ENCODE data around the gene SIN3B.
"Not testable (repeated sequence)": the region's sequence is repeated elsewhere in the genome, so short reads cannot be mapped to it uniquely, and the experiment has no call there.

SIN3B gene

DNA sequence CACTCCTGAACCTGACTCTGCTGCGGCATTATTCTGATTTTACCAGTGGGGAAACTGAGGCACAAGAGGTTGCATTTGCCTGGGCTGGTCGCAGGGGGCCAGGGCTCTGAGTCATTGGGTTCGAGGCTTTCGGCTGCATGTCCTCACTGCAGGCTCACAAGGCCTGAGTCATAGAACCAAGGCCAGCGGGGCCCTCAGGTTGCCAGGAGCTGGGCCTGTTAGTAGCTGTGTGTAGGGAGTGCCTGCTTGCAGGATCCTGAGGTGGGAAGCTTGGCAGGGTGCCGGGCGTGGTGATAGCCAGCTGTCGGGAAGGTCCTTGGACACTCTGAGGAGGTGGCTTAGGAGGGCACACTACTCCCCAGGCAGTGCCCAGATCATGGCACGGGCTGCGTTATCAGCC is 38.0 kb downstream of the SIN3B start:
- no peak for DNase-seq (ENCODE audit: low read depth in 2 of 2)

DNA sequence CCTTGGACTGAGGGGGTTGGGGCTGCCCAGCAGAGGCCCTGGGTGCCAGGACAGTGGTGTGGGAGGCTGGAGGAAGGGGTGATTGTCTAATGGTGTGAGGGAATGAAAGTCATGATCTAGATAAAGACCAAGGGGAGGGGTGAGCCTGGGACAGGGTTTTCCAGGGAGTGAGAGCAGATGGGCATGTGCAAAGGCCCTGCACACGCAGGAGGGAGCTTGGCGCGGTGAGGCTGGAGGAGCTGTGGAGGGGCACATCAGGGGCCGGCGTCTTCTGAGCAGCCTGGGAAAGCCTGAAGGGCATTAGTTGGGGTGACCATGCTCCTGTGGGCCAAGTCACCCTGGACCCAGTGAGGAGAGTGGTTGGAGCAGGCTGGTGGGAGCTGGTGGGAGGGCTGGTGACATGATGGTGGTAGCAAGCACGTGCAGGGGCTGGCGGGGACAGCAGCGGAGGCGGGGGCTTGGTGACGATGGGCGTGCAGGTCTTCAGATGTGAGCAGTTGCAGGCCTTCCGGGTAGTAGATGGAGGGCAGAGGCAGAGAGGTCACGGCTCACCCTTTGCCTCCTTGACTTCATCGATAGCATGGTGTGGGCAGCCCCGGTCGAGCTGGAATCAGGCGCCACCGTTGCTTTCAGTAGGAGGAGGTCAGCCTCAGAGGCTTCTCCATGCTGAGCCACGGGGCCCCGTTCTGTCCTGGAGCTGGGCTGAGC is 39.4 kb downstream of the SIN3B start:
- no peak for DNase-seq (ENCODE audit: low read depth in 2 of 2)

DNA sequence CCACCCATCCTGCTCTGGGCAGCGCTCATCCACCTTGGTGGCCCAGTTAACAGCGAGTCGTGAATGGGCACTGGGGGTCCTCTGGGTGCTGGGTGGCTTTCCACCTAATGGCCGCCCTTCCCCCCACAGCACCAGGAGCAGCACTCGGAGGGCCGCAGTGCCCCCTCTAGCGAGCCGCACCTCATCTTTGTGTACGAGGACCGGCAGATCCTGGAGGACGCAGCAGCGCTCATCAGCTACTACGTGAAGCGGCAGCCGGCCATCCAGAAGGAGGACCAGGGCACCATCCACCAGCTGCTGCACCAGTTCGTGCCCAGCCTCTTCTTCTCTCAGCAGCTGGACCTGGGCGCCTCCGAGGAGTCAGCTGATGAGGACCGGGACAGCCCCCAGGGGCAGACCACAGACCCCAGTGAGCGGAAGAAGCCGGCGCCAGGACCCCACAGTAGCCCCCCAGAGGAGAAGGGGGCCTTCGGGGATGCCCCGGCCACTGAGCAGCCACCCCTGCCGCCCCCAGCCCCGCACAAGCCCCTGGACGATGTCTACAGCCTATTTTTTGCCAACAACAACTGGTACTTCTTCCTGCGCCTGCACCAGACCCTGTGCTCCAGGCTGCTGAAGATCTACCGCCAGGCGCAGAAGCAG is 40.3 kb downstream of the SIN3B start:
- DNase-seq (ENCODE audit: low read depth in 2 of 2), result no peak

DNA sequence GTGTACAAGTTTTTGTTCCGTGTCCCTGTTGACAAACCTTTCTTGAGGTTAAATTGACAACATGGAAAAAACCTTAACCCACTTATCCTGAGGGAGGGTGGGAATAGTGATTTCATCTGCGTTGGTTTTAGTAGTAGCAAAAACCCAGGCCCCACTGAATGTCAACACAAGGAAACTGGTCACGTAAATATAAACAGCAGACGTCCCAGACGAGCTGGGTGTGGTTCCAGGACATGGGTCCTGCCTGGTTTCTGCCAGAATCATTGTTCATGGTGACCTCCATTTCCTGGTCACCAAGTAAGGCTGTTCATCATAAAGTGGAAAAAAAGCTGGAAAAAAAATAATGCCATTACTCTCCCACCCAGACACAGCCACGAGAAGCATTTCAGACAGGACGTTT is 42.7 kb downstream of the SIN3B start:
- DNase-seq (ENCODE audit: low read depth in 2 of 2), result no peak

DNA sequence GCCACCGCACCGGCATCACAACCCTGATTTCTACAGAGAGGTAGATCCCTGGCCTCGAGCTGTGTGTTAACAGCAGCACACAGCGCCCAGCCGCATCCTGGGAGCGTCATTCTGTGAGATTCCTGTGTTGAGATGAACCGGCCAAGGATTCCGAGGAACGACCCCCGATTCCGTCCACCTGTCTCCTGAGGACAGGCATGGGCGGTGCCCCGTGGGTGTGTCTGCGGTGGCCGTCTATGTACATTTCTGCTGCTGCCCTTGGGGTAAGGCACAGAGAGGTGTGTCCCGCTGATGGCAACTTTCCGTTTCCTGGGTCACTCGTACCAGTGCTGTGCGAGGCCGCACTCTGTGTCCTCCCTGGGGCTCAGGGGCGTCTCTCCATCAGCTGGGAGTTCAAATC is 43.5 kb downstream of the SIN3B start:
- no peak for DNase-seq (ENCODE audit: low read depth in 2 of 2)

DNA sequence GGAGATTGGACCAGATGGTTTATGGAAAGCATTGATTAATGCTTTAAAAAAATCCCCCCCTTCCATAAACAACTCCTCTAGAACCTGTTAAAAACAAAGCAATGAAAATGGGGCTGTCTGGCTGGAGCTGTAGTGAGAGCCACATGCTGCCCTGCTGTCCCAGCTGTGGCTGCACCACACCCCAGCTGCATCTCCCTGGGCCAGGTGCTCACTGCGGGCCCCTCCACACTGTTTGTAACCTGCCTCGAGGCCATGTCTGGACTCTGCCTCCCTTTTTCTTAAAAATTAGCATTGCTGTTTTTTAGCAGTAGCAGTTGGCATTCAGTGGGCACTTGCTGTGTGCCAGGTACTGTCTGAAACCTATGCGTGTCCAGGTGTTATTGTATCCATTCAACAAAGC is 44.4 kb downstream of the SIN3B start:
- no peak for DNase-seq (ENCODE audit: low read depth in 2 of 2)

DNA sequence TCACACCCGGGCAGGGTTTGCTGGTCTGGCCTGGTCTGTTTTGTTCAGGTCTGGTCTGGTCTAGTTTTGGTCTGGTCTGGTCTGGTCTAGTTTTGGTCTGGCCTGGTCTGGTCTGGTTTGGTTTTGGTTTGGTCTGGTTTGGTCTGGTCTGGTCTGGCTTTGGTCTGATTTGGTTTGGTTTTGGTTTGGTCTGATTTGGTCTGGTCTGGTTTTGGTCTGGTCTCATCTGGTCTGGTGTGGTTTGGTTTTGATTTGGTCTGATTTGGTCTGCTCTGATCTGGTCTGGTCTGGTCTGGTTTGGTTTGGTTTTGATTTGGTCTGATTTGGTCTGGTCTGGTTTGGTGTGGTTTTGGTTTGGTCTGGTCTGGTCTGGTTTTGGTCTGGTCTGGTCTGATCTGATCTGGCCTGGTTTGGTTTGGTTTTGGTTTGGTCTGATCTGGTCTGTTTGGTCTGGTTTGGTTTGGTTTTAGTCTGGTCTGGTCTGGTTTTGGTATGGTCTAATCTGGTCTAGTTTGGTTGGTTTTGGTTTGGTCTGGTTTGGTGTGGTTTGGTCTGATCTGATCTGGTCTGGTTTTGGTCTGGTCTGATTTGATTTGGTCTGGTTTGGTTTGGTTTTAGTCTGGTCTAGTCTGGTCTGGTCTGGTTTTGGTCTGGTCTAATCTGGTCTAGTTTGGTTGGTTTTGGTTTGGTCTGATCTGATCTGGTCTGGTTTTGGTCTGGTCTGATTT is 45.2 kb downstream of the SIN3B start:
- DNase-seq (ENCODE audit: low read depth in 2 of 2), result no peak

DNA sequence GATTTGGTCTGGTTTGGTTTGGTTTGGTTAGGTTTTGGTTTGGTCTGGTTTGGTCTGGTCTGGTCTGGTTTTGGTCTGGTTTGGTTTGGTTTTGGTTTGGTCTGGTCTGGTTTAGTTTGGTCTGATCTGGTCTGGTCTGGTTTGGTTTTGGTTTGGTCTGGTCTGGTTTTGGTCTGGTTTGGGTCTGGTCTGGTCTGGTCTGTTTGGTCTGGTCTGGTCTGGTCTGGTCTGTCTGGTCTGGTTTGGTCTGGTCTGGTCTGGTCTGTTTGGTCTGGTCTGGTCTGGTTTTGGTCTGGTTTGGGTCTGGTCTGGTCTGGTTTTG is 45.7 kb downstream of the SIN3B start:
- DNase-seq (ENCODE audit: low read depth in 2 of 2), result not testable (repeated sequence)

DNA sequence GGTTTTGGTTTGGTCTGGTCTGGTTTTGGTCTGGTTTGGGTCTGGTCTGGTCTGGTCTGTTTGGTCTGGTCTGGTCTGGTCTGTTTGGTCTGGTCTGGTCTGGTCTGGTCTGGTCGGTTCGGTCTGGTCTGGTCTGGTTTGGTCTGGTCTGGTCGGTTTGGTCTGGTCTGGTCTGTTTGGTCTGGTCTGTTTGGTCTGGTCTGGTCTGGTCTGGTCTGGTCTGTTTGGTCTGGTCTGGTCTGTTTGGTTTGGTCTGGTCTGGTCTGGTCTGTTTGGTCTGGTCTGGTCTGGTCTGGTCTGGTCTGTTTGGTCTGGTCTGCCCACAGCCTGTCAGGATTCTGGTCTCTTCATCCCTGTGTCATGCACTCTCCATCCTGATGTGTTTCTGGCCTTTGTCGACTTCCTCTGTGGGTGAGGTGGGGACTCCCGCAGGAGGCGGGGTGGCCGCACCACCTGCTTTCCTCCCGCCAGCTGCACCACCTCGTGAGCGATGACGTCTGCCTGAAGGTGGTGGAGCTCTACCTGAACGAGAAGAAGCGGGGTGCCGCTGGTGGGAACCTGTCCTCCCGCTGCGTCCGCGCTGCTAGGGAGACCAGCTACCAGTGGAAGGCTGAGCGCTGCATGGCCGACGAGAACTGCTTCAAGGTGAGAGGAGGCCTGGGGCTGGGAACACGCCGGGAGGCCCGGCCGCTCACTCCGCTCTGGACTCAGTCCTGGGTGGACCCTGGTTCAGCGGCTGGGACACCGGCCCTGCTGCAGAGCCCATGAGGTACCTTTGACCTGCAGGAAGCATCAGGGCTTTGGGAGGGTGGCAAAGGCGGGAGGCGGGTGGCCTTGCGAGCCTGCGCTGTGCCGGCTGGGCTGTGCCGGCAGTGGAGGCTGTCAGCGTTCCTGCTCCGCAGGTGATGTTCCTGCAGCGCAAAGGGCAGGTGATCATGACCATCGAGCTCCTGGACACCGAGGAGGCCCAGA is 46.7 kb downstream of the SIN3B start:
- DNase-seq (ENCODE audit: low read depth in 2 of 2), result no peak

DNA sequence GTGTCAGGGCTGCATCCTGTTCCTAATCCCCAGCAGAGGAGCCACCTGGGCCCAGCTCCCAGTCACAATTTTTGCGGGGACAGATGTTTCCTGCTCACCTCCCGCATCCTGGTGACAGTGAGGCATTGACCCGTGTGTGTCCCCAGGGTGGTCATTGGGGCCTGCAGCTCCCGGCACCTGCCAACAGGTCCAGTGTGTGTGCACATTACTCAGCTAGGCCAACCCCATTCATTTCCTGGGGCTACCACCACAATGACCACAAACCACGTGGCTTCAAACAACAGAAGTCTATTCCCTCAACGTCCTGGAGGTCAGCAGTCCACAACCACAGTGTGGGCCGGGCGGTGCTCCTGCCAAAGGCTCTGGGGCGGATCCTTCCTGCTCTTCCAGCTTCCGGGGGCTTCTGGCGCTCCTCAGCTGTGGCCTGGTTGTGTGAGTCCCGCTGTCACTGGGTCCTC is 47.7 kb downstream of the SIN3B start:
- DNase-seq (ENCODE audit: low read depth in 2 of 2), result no peak

DNA sequence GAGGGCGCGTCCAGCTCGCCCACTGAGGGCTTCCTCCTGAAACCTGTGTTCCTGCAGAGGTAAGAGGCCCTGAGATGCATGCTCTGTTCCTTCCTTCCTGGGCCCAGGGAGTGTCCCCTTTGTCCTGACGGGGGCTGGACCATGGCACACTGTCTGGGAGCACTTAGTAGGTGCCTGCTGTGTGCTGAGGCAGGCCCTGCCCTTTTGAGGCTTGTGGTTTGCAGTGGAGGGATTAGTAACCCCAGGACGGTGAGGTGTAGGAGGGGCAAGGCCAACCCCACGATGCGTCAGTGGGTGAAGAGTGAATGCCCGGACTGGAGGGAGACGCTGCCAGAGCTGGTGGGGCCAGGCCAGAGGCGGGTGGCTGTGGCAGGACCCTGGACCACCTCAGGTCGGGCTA is 48.4 kb downstream of the SIN3B start:
- no peak for DNase-seq (ENCODE audit: low read depth in 2 of 2)

DNA sequence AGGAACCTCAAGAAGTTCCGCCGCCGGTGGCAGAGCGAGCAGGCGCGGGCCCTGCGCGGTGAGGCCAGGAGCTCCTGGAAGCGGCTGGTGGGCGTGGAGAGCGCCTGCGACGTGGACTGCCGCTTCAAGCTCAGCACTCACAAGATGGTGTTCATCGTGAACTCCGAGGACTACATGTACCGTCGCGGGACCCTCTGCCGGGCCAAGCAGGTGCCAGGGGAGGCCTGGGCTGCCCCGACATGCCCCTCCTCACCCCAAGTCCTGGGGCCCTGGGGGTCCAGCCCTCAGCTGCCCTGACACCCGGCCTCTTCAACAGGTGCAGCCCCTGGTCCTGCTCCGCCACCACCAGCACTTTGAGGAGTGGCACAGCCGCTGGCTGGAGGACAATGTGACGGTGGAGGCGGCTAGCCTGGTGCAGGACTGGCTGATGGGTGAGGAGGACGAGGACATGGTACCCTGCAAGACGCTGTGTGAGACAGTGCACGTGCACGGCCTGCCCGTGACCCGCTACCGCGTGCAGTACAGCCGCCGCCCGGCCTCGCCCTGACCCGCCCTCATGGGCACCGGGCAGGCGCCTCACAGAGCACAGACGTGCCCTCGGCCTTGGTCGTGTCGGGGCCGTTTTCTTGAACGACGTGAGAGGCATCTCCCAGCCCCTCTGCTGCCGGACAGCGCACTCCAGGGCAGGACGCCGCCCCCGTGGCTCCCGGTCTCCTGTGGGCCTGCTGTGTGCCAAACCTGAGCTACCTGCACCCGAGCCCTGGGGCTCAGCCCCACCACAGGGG is 49.2 kb downstream of the SIN3B start:
- DNase-seq (ENCODE audit: low read depth in 2 of 2), result no peak

DNA sequence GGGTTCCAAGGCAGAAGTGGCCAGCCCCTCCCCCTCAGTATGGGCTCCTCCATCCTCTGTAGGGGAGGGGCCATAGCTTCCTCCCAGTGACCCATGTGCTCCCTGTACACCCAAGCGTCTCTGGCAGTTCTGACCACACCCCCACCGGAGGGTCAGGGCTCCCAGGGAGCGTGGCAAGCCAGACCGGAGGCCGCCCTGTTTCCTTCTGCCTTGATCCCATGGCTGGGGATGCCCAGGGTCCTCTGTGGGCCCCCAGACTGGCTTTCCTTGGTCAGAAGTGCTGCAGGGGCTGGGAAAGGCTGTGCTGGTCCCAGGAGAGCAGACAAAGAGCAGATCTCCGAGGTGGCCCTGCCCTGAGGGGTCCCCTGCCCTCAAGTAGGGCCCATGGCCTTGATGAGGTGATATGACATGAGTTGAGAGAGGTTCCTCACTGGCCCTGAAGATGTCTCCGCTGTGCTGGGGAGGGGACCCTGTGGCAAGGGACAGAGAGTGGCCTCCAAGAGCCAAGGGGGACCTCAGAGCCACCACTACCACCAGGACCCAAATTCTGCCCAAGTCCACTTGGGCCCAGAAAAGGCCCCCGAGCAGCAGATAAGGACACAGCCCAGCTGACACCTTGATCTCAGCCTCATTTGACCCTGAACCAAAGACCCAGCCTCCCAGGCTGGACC is 51.8 kb downstream of the SIN3B start:
- DNase-seq (ENCODE audit: low read depth in 2 of 2), result no peak

DNA sequence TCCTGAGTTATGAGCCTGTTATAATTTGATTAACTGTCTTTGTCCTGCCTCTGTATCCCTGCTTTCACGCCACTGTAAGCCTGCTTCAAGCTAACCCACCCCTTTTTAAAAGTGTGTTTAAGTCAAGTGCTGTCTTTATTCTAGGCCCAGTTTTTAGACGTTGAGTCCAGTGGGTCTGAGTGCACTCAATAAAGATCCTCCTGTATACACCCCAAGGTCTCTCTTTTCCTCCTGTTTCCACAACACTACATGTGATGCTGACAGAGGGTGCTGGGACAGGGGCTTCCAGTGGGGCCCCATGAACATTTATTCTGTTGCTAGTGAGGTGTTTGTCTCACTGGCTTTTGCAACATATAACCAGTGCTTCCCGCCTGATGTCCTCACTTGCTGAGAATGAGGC is 52.9 kb downstream of the SIN3B start:
- DNase-seq (ENCODE audit: low read depth in 2 of 2), result no peak

DNA sequence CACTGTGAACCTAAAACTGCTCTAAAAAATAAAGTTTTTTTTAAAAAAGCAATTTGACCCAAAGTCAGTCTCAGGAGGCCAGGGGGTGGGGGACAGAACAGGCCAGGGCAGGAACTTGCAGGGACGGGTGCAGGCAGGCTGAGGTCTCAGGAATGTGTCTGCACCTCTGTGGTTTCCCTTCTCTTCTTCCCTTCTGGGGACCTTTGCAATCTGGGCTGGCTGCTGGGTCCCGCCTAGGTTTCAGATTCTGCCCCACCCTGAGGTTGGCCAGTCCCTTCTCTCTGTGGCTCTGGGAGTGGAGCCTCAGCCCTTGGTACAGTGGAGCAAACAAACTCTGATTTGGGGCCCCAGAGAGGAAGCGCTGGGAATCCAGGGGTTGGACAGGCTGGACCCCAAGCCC is 54.3 kb downstream of the SIN3B start:
- no peak for DNase-seq (ENCODE audit: low read depth in 2 of 2)

DNA sequence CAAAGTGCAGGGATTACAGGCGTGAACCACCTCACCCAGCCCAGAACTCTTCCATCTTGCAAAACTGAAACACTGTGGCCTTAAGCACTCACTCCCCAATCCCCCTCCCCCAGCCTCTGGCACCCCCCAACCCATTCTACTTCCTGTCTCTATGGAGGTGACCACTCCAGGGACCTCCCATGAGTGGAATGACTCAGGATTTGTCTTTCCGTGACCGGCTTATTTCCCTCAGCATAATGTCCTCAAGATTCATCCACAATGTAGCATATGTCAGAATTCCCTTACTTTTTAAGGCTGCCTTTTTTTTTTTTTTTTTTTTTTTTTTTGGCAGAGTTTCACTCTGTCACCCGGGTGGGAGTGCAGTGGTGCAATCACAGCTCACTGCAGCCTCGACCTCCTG is 56.0 kb downstream of the SIN3B start:
- no peak for DNase-seq (ENCODE audit: low read depth in 2 of 2)

DNA sequence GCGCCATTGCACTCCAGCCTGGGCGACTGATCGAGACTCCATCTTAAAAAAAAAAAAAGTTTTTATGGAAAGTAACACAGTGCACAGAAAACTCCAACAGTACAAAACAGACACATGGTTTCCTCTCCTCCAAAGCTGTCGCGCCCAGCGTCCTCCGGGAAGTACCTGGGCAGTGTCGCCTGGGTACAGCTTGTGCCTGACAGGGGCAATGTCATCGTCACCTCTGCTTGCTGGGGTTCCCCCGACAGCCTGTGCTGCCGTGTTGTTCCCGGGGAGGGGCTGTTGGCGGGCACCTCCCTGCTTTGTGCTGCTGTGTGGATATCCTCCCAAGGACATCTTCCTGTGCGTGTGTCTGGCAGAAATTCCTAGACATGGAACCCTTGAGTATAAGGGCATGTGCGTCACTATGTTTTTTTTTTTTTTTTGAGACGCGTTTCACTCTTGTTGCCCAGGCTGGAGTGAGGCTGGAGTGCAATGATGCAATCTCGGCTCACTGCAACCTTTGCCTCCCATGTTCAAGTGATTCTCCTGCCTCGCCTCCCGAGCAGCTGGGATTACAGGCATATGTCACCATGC is 57.2 kb downstream of the SIN3B start:
- no peak for DNase-seq (ENCODE audit: low read depth in 2 of 2)

DNA sequence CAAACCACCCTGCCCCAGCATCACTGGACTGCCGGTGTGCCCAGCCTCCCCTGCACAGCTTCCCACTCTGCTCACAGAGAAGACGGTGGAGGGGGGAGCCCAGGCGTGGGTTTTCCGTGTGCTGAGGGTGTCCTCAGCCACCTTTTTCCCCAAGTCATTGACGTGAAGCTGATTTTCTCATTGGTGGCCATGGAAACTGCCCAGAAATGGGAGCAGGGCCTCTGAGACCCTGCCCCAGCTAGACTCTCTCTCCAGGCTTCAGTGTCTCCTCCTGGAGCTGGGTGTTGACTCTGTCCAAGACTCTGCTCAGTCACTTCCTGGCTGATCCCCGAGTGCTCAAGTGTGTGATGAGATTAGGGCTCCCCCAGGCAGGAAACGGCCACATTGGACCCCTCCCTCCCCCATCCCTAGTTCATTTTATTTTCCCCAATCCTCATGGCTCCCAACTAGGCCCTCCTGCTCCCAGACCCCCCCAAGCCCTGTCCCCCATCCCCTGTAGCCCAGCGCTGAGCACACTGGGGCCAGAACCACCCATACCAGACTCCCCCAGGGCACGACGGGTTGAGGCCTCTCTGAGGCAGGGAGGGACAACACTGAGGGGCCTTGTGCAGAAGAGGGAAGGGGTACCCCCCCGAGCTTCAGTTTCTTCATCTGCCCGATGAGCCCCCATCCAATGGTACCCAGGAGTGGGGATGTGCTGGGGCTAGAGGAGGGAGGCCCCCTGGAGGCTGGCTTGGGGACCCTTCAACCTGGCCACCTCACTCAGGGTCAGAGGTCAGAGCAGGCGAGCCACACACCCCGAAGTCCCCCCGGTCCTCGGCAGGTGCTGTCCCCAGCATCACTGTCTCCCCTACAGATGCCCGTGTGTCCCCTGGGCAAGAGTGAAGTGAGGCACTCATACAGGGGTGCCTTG is 58.4 kb downstream of the SIN3B start:
- DNase-seq (ENCODE audit: low read depth in 2 of 2), result no peak
